HL-60 (cell line): ENCODE data around the gene POLG.

Experiments used
- CTCF ChIP-seq: IDR thresholded peaks from one replicate; pipeline ENCODE4 v1.5.1; 2011; ENCODE audit warnings: low read length, control low read depth, inconsistent platforms; ENCODE audit not compliant: insufficient read depth
- GABPA ChIP-seq: IDR thresholded peaks from 2 replicates; pipeline ENCODE4 v1.6.1; 2012; ENCODE audit warnings: low read depth
- POLR2AphosphoS5 ChIP-seq: IDR thresholded peaks from 2 replicates; pipeline ENCODE4 v1.6.1; 2012; ENCODE audit warnings: low read depth
- REST ChIP-seq: IDR thresholded peaks from 2 replicates; pipeline ENCODE4 v1.6.1; 2012; ENCODE audit warnings: low read depth; ENCODE audit not compliant: insufficient replicate concordance
- SPI1 ChIP-seq: IDR thresholded peaks from 2 replicates; pipeline ENCODE4 v1.6.1; 2012; ENCODE audit warnings: low read depth, mild to moderate bottlenecking, borderline replicate concordance

- no peak for TF ChIP-seq CTCF
- no peak for TF ChIP-seq GABPA
- TF ChIP-seq POLR2AphosphoS5: no peak
- no peak for TF ChIP-seq REST
- no peak for TF ChIP-seq SPI1
These were observed 10.8 kb downstream of the POLG start for GRCh38 chr15:89323825-89324224.
